GM21367 (cell line): Measurements from ENCODE around the gene CHST15.
"Not testable (repeated sequence)": the region's sequence is repeated elsewhere in the genome, so short reads cannot be mapped to it uniquely, and the experiment has no call there.

ENCODE experiments used
- ATAC-seq: cut with Tn5 transposase; IDR thresholded peaks from one replicate; pipeline ENCODE4 v1.9.1; 2021; ENCODE audit not compliant: unreplicated experiment

The CHST15 gene

DNA sequence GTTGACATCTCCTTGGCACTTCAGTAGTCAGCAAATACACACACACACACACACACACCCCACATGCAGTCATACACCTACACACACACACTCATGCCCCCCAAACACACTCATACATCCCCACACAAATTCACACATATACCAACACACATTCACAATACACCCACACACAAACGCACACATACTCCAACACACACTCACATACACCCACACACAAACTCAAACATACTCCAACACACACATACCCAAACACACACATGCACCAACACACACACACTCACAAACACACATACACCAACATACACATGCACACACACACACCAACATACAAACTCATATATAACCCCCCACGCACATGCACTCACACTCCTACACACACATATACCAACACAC, 31.4 kb upstream of the CHST15 start:
- no peak for ATAC-seq

- ATAC-seq = no peak
Observed at GRCh38 chr10:124124123-124124768, 30.8 kb upstream of the CHST15 start.

DNA sequence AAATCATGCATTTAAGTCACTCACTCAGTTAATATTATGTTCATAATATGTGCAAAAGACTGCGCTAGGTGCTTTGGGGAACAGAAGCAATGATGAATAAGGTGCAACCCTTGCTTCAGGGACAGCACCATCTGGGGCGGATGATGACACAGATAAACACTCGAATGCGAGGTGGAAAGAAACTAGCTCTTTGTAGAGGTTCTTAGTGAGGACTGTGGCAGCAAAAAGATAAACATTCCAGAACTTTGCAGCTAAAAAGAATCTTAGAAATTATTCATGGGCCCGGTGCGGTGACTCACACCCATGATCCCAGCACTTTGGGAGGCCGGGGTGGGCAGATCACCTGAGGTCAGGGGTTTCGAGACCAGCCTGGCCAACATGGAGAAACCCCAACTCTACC, 29.8 kb upstream of the CHST15 start:
- no peak for ATAC-seq

DNA sequence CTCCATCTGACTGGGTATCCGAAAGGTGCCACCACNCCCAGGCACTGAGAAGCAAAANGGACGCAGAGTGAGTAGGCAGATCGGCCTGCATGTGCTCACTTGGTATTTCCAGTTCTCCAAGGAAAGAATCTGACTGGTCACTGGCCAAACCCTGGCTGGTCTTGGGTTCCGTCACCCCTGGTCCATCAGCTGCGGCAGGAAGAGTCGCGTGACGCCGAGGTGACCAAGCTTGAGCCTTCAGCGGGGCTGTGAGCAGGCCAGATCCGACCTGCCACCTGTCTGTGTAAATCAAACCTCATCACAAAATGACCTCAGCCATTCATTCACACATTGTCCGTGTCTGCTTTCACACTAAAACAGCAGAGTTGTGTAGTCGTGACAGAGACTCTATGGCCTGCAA, 28.8 kb upstream of the CHST15 start:
- ATAC-seq = no peak

DNA sequence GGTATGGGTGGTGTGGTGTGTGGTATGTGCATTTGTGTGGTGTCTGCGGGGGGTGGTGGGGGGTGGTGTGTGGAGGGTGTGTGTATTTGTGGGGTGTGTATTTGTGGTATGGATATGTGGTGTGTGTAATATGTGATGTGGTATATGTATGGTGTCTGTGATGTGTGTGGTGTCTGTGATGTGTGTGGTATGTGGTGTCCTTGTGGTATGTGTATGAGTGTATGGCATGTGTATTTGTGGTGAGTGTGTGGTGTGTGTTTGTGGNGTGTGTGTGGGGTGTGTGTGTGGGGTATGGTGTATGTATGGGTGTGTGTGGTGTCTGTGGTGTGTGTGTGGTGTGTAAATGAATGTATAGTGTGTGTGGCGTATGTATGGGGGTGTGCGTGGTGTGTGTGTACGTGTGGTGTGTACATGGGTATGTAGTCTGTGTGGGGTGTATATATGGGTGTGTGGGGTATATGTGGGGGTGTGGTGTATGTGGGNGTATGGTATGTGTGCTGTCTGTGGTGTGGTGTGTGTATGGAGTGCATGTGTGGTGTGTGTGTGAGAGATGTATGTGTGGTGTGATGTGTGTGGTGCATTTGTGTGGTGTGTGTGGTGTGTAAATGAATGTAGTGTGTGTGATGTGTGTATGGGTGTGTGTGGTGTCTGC, 27.1 kb upstream of the CHST15 start:
- ATAC-seq = no peak

DNA sequence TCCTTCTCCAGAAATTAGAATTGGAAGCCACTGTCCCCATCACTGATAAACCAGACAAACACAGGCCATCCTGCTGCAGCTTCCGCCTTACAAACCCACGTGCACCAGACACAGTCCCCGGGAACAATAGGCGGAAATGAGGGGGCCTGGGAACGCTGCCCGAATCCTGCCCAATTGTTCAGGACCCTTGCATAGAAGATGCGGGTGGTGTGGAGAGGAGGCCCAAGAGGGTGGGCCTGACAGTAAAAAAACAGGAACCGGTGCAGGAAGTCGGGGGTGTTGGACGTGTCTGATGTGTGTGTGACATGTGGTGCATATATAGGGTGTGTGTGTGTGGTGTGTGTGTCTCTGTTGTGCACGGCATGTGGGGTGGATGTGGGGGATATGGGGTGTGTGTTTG, 26.5 kb upstream of the CHST15 start:
- ATAC-seq = no peak

GRCh38 chr10:124119216-124119615, 25.8 kb upstream of the CHST15 start:
- no peak for ATAC-seq

GRCh38 chr10:124117833-124118232, 24.4 kb upstream of the CHST15 start:
- ATAC-seq = no peak

DNA sequence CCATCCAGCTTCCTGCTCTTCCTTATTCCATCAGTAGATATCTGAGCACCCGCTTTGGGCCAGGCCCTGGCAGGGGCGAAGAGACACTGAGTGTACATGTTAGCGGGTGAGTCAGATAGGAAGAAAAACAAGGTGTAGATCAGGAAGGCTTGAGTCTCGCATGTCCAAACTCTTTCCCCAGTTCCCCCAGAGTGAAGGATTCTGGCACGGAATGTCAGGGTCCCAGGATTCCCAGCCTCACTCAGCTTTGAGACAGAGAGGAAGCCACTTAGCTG, 24.1 kb upstream of the CHST15 start:
- no peak for ATAC-seq

DNA sequence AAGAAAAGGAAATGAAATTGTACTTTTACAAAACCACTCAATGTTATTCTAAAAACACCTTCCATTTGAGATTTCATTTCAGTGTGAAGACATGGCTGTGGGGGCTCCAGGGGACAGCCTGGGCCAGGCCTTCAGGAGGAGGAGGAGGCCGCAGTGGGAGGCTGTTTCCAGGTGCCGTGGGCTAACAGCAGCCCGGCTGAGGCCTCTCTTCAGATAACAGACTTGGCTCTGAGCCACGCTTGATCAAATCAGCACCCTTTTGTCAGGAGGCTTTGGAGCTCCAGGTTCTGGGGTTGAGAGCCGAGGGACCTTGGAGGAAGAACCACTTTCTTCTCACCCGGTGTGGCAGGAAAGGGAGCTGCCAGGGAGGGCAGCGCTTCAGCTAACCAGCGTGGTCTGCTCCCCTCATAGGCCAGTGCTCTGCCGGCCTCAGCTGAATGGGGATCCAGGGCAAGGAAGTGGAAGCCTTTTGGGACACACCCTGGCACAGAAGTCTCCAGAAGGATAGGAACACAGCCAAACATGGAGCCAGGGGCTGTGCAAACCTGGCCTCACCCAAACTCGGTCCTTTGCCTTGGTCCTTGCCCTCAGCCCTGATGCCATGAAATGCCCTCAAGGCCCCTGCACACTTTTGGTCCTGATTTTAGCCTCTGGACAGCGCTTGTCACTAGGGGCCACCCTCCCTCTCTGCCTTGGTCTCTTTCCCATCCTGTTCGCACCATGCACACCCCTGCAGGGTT, 23.5 kb upstream of the CHST15 start:
- no peak for ATAC-seq

- ATAC-seq = no peak
Observed at GRCh38 chr10:124114696-124115095, 21.3 kb upstream of the CHST15 start.

GRCh38 chr10:124112891-124113580, 19.6 kb upstream of the CHST15 start:
- ATAC-seq = no peak

DNA sequence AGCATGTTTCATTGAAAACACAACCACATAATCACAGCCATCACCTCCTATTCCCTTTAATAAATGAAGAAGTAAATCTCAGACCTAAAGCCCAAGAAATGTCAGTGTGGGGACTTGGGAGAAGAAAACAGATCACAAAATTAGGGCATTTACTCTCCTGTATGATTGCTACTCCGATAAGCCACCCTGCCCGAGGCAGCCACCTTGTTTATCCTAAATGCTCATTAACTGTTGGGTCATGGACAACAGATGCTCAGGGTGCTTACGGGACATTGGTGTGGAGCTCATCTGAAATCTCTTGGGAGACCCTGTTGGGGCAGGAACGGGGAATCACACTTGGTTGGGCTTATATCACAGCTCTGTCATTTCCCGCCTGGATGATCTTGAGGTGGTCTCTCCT, 17.5 kb upstream of the CHST15 start:
- ATAC-seq = no peak

DNA sequence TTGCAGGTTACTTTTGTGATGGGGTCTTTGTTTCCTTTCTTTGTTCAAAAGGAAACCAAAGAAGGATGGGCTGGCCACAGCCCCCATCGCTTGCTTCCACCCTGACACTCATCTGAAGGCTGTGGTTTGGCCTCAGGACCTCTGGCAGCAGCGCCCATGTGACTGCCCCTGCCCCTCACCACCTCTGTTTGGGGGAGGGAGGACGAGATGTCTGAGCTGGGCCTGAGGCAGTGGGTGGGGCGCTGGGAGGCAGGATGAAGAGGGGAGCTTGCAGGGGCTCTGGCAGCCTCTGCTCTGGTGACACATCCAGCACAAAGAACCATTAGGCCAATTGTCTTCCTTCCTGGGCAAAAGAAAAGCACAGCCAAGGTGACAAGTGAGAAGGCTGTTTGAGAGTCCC, 15.9 kb upstream of the CHST15 start:
- ATAC-seq = no peak

DNA sequence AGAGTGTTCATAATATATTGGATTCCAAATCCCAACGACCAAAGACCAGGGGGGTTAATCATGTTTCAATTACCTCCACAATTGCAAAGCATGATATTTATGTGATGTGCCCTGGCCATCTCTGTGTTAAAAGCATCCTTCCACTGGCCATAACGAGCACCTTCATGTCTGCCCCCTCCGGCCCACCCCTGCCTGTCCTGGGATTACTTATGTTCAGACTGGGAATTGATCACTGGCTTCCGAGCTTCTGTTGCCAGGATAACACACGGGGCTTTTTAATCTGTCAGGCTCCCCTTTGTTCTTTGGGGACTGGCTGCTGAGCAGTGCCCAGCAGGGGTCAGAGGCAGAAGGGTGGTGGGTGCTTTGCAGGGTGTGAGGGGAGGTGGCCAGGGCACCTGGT, 13.7 kb upstream of the CHST15 start:
- no peak for ATAC-seq

DNA sequence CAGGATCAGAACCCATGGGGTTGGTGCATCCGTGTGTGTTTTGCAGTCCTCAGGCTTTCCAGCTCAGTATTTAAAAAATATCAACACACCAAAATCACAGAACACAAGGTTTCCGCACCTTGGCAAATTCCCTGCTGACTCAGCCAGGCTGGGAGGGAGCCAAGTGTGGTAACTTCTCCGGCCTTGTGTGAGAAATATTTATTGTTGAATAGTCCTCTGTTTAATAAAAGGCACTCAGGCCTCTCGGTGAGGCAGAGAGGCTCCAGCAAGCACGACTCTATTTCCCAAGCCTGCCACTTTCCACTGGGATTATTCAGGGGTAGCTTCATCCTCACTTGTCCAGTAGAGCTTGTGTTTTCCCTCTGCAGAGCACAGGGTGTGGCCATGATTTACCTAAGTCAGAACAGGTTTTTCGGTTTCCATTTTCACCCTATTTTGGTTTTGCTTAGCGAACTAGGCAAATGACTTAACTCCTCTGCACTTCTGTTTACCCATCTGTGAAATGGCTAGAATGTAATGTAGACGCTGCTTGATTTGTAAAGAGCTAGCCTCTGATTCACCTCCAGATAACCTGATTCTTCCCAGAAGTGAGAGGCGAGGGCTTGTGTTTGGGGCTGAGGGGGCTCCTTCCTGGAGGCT, 13.0 kb upstream of the CHST15 start:
- peak; percentile 91 for ATAC-seq

DNA sequence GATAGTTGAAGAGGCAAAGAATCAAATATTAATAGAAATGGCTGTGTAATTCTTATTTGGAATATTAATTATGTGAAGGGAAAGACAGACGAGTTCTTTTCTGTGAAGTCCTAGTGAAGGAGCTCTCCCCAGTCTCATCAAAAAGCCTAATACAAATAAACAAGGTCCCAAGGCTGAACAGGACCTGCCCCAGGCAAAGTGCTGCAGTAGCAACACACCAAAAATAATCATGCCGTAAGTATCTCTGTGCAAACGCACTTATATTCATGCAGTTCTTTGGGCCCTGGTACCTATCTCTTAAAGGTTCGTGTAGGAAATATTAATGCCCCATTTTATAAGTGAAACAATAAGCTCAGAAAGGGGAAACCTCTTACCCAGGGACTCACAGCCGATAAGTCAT, 12.2 kb upstream of the CHST15 start:
- ATAC-seq = no peak

DNA sequence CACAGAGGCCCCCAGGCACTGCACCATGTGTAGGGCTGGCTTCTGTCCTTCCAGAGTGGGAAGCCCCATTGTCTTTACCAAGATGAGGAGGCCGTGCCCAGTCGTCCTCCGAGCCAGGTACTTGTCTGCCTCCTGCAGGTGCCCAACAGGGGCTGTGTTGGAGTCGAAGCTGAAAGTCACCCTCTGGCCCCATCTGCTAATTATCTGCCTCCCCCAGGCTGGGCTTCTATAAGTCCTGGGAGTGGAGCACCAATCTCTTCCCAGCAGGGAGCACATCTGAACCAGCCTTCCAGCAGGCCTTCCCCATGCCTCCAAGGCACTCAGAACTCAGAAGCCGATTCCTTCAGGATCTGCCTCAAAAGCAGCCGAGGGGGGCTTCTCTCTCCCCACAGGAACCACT, 11.6 kb upstream of the CHST15 start:
- ATAC-seq = no peak

DNA sequence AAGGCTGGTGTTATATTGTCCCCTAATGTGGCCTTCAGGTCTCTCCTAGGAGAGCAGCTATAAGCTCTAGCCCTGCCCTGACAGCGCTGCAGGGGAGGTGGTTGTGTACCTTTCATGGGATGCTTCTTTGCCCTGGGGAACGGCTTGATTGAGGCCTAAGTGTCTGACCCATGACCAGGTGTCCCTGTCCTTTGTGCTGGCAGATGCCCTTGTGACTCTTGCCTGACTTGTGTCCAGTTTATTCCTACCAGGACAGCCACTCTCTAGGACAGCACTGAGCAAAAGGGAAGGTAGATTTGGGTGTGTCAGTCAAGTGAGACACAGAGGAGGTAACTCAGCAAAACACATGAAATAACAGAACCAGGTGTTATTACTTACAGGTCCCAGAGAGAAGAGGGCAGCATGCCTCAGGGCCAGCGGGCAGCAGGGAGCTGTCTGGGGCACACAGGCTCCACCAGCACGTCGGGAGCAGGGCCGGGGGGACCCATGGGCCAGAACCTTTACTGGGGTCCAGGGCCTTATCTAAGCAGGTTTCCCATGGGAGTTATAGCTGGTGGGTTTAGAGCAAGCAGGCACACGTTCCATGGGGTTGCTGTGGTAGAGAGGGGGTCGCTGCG, 10.7 kb upstream of the CHST15 start:
- ATAC-seq = no peak

DNA sequence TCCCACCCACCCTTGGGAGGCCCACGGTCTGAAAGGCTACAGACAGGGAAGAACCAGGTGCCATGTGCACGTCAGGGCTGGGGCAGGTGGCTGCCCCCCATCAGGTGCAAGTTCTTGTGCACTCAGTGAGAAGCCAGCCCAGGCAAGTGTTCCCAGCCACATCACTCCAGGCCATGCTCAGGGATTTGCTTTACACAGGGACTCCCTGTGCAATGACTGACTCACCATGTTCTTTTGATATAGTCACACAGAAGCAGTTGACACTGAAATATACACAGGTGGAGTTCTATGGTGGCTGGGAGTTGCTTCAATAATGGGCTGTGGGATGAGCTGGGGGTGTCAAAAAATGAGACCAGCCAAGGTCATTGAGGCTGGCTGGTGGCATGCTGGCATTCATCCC, 8.0 kb upstream of the CHST15 start:
- no peak for ATAC-seq

- ATAC-seq = not testable (repeated sequence)
Observed at GRCh38 chr10:124100651-124101050, 7.3 kb upstream of the CHST15 start.
